ENCODE measurements around the gene FRMD6.

Gene FRMD6

DNA sequence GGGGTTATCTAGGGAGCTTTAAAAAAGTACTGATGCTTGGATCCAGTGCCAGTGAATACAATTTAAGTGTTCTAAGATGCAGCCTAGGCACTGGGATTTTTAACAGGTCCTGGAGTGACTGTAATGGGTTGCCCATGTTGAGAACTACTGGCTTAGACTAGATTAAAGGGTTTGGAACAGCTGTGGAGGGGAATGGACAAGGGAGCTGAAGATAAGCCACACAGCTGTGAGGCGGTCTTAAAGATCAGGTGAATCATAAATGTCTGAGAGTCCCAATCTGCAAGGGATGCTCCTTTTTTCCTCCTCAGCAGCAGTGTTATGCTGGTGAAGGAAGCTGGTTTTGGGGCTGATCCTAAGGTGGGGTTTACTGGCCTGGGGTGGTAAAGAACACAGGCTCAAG lies 35.5 kb upstream of the FRMD6 start:
- ChIA-PET POLR2A (ENCODE audit: low non-redundant PET) (no interaction called here), CTCF (no interaction called here)
- DNase-seq (ENCODE audit: low spot score): no peak
- TF ChIP-seq, protein P1, sequence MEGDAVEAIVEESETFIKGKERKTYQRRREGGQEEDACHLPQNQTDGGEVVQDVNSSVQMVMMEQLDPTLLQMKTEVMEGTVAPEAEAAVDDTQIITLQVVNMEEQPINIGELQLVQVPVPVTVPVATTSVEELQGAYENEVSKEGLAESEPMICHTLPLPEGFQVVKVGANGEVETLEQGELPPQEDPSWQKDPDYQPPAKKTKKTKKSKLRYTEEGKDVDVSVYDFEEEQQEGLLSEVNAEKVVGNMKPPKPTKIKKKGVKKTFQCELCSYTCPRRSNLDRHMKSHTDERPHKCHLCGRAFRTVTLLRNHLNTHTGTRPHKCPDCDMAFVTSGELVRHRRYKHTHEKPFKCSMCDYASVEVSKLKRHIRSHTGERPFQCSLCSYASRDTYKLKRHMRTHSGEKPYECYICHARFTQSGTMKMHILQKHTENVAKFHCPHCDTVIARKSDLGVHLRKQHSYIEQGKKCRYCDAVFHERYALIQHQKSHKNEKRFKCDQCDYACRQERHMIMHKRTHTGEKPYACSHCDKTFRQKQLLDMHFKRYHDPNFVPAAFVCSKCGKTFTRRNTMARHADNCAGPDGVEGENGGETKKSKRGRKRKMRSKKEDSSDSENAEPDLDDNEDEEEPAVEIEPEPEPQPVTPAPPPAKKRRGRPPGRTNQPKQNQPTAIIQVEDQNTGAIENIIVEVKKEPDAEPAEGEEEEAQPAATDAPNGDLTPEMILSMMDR (conservative IDR thresholded peaks at IDR 0.05; ENCODE audit: low read depth): no peak
- H3K27ac ChIP-seq: no peak overlapping the region

DNA sequence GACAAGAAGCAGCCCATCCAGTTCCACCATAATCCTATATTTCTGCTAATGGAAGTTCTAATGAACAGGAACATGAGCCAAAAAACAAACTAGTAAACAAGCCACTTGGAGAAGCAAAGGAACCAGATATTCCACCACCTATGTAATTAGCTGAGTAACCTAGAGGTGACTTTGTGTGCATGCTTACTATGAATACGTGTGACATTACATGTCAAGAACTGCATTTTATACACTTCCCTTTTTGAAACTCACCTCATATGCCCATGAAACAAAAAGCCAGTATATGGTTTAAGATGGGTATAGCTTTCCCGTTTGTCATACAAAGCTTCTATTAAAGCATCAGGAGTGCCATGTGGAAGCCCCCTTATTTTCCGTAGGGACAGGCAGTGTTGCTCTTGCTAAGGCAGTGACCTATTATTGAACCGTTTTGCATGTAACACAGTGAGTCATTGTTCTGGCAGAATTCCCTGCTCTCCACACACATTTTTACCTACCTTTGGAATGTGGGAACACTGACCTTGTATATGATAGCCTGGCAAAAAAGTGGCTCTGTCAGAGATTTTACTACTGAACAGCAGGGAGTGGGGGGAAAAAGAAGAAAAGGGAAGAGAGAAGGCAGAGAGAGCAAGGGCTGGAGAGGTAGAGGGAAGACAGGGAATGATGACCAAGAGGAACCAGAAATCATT lies 34.8 kb upstream of the FRMD6 start:
- ChIA-PET CTCF (interaction anchor here (0.6 to 0.7 kb wide), 2 partner anchors 24 to 109 kb away, joined by 3 read pairs; no protein-coding TSS in a partner anchor), POLR2A (ENCODE audit: low non-redundant PET) (no interaction called here)
- TF ChIP-seq, protein P1 (conservative IDR thresholded peaks at IDR 0.05; ENCODE audit: low read depth): no peak
- DNase-seq (ENCODE audit: low spot score): peak; percentile 81
- H3K27ac ChIP-seq: no peak overlapping the region

DNA sequence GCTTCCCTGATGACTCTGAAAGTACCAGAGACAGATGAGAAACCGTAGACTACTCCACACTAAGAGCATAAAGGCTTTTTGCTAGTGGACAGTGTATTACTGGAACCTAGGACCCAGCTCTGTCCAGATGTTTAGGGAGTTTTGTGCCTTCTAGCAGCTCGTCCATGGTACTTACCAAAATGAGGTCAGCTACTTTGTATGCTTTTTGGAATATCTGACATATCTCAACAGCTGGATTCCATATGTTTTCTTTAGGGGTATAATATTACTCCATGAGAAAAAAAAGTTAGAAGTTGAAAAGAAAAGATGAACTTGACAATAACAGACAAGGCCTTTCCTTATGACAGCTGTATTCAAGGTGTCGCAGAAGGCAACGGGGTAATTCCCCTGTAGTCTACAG lies 32.1 kb upstream of the FRMD6 start:
- CTCF ChIA-PET: interaction anchor here (0.6 to 0.7 kb wide), 2 partner anchors 58 to 66 kb away, joined by 3 to 5 read pairs; no protein-coding TSS in a partner anchor
- no peak for DNase-seq (ENCODE audit: low spot score)

DNA sequence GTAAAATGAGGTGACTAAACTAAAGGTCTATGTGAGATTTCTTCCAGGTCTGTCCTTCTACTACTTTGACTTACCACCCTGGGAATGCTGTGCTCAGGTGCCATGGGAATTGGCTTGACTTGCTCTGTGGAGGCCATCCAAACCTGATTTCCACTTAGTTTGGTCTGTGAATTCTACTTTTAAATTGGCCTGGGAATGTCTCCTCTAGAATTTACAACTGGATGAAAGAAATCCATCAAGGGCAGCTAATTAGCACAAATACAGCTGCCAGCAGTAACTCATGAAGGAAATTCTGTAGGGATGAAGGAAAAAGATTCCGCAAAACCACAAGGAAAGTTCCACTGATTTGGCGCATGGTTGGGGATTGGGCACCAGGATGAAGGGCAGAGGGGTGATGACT lies 31.7 kb upstream of the FRMD6 start:
- TF ChIP-seq, protein P1 (conservative IDR thresholded peaks at IDR 0.05; ENCODE audit: low read depth): no peak
- no peak for DNase-seq (ENCODE audit: low spot score)
- H3K27ac ChIP-seq: no peak overlapping the region
- CTCF ChIA-PET: interaction anchor here (0.6 kb wide), 1 partner anchor 57 kb away, joined by 3 read pairs; no protein-coding TSS in a partner anchor
- POLR2A ChIA-PET (ENCODE audit: low non-redundant PET): no interaction called here

More for the DNA sequence above, 32.1 kb upstream of the FRMD6 start:
- no peak overlapping the region for H3K27ac ChIP-seq
- POLR2A ChIA-PET (ENCODE audit: low non-redundant PET): no interaction called here
- TF ChIP-seq, protein P1 (conservative IDR thresholded peaks at IDR 0.05; ENCODE audit: low read depth): no peak

DNA sequence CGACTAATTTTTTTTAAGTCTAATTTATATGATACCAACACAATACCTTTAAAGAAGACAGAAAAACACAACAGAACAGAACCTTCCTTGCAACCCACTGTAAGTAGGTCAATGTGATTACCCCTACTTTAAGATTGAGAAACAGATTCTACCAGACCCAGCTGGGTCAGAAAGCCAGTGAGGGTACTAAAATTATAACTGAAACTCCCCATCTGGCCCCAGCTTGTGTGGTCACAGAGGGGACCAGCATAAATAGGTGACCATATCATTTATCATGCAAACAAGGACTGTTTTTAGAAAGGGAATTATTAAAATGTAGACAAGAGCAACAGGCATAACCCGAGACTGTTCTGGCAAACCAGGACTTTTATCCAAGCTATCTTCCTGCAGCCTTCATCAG lies 30.1 kb upstream of the FRMD6 start:
- no peak for DNase-seq (ENCODE audit: low spot score)
- ChIA-PET POLR2A (ENCODE audit: low non-redundant PET) (no interaction called here), CTCF (no interaction called here)
- TF ChIP-seq, protein P1 (conservative IDR thresholded peaks at IDR 0.05; ENCODE audit: low read depth): no peak
- H3K27ac ChIP-seq: no peak overlapping the region

DNA sequence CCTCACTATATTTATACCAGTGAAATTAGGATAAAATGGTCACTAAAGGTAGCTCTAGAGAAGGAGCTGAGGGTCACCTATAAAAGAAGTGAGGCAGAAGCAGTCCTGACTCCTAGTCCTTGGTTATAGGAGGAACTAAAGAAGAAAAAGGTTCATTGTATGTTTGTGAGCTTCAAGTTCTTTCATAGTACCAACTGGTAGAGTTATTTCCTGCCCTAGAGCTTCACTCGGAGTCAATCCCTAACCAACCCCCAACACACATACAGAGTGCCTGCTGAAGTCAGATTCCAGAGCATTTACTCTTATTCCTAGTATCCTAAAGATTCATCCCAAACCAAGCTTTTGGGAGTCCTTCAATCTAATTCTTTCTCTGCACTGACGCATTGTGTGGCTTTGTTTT lies 29.3 kb upstream of the FRMD6 start:
- TF ChIP-seq, protein P1 (conservative IDR thresholded peaks at IDR 0.05; ENCODE audit: low read depth): no peak
- ChIA-PET CTCF (no interaction called here), POLR2A (ENCODE audit: low non-redundant PET) (no interaction called here)
- DNase-seq (ENCODE audit: low spot score): no peak
- no peak overlapping the region for H3K27ac ChIP-seq

All from RWPE1 (cell line).